ENCODE data around the gene BRPF1.
A peak's percentile ranks its signal among the peaks of the same experiment; 100 is the strongest.

The BRPF1 gene

DNA sequence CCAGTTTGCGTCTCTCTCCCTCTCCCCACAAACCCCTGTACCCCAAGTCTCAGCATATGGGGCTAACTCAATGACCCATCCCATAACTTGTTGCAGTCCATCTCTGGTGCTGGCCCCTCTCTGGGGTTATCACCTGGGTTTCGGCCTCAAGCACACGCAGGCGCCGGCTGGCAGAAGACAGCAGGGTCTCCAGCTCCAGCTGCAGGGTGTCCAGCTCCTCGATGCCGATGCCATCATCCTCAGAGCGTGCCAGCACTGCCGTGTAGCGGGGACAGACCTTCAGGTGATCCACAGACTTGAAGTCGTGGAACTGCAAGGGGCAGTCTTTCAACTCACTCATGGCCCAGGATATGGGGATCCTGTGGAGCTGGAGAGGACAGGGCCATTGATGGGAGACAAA, 59.6 kb downstream of the BRPF1 start:
- no peak for DNase-seq (ENCODE audit: low spot score)

DNA sequence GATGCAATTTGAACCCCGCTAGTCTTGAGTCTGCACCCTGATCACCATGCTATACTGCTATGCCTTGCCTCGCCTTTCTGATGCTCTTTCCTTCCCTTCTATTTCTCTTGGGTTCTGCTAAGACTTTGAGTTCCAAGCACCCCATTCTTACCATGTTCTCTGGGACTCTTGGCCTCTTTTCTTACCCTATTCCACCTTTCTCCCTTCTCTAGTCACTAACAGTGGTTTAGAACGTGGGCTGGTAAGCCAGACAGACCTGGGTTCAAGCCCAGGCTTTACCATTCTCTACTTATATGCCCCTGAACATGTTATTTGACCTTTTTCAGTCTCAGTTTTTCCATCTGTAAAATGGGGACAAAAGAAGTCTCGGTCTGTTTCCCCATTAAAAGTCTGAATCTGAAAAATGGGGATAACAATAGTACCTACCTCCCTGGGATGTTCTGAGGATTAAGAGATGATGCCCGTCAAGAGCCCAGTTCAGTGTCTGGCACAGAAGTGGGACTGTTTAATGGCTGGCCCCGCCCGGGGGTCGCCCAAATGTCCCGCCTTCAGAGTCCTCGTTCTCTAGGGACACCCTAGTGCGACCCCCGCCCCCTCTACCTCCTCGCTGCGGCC, 60.4 kb downstream of the BRPF1 start:
- no peak for DNase-seq (ENCODE audit: low spot score)

DNA sequence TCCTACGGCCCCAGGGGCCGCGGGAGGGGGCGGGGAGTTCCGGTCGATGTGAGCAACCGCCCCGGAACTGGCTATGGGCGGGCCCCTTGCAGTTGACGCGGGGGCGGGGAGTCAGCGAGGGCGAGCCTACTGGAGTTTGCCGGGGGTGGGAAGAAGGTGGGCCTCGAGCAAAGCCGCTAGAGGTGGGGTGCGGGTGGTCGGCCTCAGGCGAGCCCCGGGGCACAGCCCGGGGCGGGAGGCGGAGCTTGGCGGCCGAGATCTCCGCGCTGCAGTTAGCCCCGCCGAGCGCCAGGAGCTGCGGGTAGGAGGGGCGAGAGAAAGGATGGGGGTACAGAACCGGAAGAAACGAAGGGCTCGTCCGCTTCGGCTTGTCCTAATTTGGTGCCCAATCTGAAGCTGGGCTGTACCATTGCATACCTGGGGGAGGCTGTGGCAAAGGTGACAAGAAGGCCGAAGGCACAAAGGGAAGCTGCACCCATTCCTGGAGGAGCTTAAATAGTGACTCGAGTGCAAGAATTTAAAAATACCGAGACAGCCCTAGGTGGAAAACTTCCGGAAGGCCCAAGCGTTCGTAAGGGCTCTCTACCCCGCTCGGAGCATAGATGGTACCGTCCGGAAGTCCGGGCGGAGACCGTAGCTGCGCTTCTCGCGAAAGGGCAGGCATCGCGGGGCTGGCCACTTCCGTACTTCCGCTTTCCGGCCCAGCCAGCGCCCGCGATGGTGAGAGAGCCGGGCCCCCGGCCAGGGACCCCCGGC, 61.0 kb downstream of the BRPF1 start, which contains the start of the genes ARPC4 and TADA3:
ARPC4 (plus strand) TSS at position 678 of the 756 bp plus-strand sequence; CDS start at position 718, 40 bp downstream.
TADA3 (minus strand) TSS at position 69 of the 756 bp plus-strand sequence. CDS start 1,007 bp downstream, outside the sequence.
- DNase-seq (ENCODE audit: low spot score) = peak; percentile 96

DNA sequence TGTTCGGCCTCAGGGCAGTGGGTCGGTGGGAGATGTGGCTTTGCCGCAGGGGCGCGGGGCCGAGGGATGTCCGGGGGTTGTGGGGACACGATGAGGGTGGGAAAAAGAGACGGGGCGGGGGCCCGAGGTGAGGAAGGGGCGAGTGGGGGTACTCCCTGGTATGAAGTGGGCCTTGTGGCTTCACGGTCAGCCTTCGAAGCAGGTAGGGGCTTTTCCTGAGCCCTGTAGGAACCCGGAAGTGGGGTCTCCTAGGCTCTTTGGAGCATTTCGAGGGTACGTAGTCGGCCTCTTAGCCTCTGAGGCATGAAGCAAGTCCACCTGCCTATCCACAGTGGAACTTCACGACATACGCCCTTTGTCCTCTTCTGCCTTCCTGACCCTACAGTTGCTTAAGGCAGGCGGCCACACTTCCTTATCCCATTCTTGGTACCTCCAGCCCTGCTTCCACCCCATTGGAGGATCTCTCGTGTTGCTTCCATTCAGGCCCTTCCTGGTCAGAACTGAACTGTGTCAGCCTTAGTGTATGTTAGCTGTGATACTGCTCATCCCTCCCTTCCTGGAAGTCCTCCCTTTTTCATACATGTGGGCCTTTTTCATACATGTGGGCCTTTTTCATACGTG, 61.7 kb downstream of the BRPF1 start:
- no peak for DNase-seq (ENCODE audit: low spot score)

DNA sequence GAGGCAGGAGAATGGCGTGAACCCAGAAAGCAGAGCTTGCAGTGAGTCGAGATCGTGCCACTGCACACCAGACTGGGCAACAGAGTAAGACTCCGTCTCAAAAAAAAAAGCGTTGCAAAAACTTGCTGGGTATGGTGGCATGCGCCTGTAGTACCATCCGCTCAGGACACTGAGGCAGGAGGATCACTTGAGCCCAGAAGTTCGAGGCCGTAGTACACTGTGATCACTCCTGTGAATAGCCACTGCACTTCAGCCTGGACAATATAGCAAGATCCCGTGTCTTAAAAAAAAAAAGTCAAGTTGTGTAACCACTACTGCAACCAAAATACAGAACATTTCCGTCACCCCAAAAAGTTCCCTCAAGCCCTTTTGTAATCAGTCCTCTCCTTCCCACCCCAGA, 62.9 kb downstream of the BRPF1 start:
- DNase-seq (ENCODE audit: low spot score) = no peak

DNA sequence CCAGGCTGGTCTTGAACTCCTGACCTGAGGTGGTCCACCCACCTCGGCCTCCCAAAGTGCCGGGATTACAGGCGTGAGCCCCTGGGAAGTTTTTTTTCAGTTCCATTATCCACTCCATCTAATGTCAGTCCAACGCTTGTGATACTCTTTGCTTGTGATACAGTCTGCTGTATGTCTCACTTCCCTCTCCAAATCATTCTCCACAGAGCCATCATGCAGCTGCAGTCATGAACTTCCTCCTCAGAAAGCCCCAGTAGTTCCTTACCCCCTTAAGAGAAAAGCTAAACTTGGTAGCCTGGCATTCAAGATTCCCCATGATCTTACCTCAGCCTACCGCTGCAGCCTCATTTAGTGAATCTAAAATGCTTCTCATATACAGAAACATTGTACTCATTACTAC, 63.7 kb downstream of the BRPF1 start:
- DNase-seq (ENCODE audit: low spot score) = no peak

DNA sequence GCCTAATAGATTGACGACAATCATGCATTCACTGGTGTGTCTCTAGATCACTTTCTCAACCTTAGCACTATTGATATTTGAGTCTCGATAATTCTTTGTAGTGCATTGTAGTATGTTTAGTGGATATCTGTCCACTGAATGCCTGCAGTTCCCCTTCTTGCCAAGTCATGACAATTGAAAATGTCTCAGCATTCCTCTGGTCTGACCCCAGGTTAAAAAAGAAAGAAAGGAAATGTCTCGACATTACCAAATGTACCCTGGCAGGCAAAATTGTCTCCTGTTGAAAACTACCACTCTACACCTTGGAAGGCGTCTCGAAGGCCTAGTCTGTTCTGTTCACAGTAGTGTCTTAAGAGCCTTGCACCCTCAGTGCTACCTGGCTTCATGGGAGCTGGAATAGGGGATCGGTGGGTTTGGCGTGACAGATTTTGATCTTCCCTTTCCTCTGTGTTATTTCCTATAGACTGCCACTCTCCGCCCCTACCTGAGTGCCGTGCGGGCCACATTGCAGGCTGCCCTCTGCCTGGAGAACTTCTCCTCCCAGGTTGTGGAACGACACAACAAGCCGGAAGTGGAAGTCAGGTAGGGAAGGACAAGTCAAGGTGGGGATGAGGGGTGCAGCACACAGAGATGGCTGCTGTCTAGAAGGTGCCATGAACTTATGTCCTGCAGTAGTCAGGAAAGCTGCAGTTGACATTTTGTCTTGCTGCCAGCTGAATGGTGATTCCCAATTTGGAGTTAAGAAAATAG, 65.8 kb downstream of the BRPF1 start:
- no peak for DNase-seq (ENCODE audit: low spot score)
